Heart left ventricle (tissue), 16 donors: ENCODE results near the gene CRYBG2. TPM values are rescaled to one million over a fixed set of nuclear protein-coding genes. Genes with fewer than 3 reads are reported as not detected.

Experiments used
- ATAC-seq, 4 donors: fragments of 200-7000 bp; cut with Tn5 transposase; one replicate each; pipeline ENCODE4 v1.9.1; 2020 to 2022; ENCODE audit warnings: moderate library complexity in 4 of 4, mild to moderate bottlenecking in 3 of 4, moderate number of reproducible peaks in 1 of 4
- DNase-seq, 5 donors: peaks; one replicate each; pipeline ENCODE4 v3.0.0-alpha.2; 2020
- H3K27ac ChIP-seq, 12 donors: fragments of 200-600 bp; sonication (generic) in 4 of 12; one replicate each; pipeline versions ENCODE4 v1.5.0 to v1.8.0; 2016 to 2022; ENCODE audit warnings: mild to moderate bottlenecking in 2 of 12
- H3K27me3 ChIP-seq, 9 donors: fragments of 200-600 bp; sonication (generic) in 2 of 9; one replicate each; pipeline versions ENCODE4 v1.5.1 to v1.8.0; 2016 to 2022; ENCODE audit warnings: mild to moderate bottlenecking in 3 of 9
- H3K36me3 ChIP-seq, 9 donors: fragments of 200-600 bp; sonication (generic) in 2 of 9; one replicate each; pipeline versions ENCODE4 v1.5.0 to v1.8.0; 2018 to 2022; ENCODE audit warnings: mild to moderate bottlenecking in 2 of 9
- H3K4me1 ChIP-seq, 12 donors: fragments of 200-600 bp; sonication (generic) in 4 of 12; one replicate each; pipeline versions ENCODE4 v1.5.0 to v1.8.0; 2016 to 2022; ENCODE audit warnings: mild to moderate bottlenecking in 3 of 12
- H3K4me3 ChIP-seq, 12 donors: fragments of 200-600 bp; sonication (generic) in 4 of 12; one replicate each; pipeline versions ENCODE4 v1.5.0 to v1.8.0; 2017 to 2022; ENCODE audit warnings: mild to moderate bottlenecking in 9 of 12, moderate library complexity in 4 of 12
- H3K9me3 ChIP-seq, 12 donors: fragments of 200-600 bp; sonication (generic) in 4 of 12; one replicate each; pipeline versions ENCODE4 v1.5.0 to v1.8.0; 2016 to 2022; ENCODE audit warnings: mild to moderate bottlenecking in 1 of 12
- POLR2A ChIP-seq, 2 donors: fragments of 450-650 bp; IDR thresholded peaks; one replicate each; pipeline ENCODE4 v1.6.1; 2017; ENCODE audit warnings: antibody characterized with exemption in 2 of 2, mild to moderate bottlenecking in 2 of 2, moderate library complexity in 2 of 2
- WGBS, 4 donors: extraction: QIAGEN DNeasy Blood & Tissue Kit in 2 of 4; methylation state at CpG; one replicate each; pipeline versions ENCODE4 v1.1.5 to v1.1.7; 2013 to 2018; 5-methylcytosine and 5-hydroxymethylcytosine counted together
- intact Hi-C, 10 donors: fragments of 100-400 bp; cut with DNase I; formaldehyde crosslinking; loops; one replicate each; pipeline versions ENCODE4 v1.11.1 to v1.14.2; 2022
- polyA plus RNA-seq, 2 donors: library from polyadenylated mRNA; stranded (reverse); fragments of 200-250 nt; gene quantifications; one replicate each; pipeline ENCODE4 v1.2.3, GENCODE V29; 2013
- total RNA-seq, 9 donors: library from RNA; depleted of rRNA in 2 of 9; stranded (reverse); fragments of >200 nt in 2 of 9; fragmentation: NEBNext Ultra II Directional in 3 of 9; extraction: Animal tissue kit (Norgen Biotek cat#: 25700) in 3 of 9; gene quantifications; one replicate each; pipeline versions ENCODE4 v1.1.0 to v1.2.4, GENCODE V29; 2016 to 2023
- TF ChIP-seq, protein P1 (sequence below), 12 donors: fragments of 200-600 bp; sonication (generic) in 4 of 12; IDR thresholded peaks; one replicate each; pipeline versions ENCODE4 v1.5.0 to v1.8.0; 2018 to 2022; ENCODE audit warnings: antibody characterized with exemption in 12 of 12, mild to moderate bottlenecking in 5 of 12
- donor health status: ischemic (EF 13 %, LVEDD 7.1; RV severe dilation, severe dysfunction).
- donor health status: healthy with polysubstance abuse.
- donor health status: DM: no; HTN: yes; CAD: no.
- donor health status: DM: no; HTN: no; CAD: no.
- donor health status: ischemic (EF 25% LVEDD 6.9; RV normal size, moderate dysfunction).
- donor health status: ischemic (EF 25% LVEDD 5.7; RV mildly dilated, moderate dysfunction).
- donor health status: healthy.
- donor health status: DM: yes; HTN: yes; CAD: no.
- donor health status: ischemic (EF 35%, LVEDD 5.7; RV mildly dilated, moderate dysfunction).
- donor health status: nonischemic (EF 11% LVEDD 7.7; RV severe dilation, severe dysfunction).
- donor health status: DM: yes; HTN: yes; CAD: no.
- donor health status: PGD.
- donor health status: ischemic (EF 29% LVEDD 5.4; RV normal size, mild dysfunction).
- donor health status: nonischemic (EF 23%, LVEDD 6.1; RV moderate dilation, normal function).

CRYBG2 gene
- total and polyA plus RNA-seq, 11 donors = 0.25 to 0.45 TPM; not detected in 9

DNA sequence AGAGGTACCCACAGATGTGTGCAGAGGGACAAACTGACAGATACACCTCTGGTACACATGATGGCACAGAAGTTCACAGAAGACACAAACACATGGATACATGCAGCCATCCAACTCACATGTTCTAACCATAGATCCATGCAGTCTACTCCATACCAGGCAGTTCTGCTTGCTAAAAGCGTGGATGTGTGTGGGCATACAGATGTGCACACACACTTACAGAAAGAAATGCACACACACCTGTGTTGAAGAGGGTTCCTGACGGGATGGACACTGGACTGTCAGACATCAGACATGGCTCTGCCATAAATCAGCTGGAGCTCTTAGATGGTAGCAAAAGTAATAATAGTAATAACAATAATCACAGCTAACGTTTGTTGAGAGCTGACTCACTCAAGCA lies 29.4 kb downstream of the CRYBG2 start:
- Histone ChIP-seq H3K9me3 (no peaks in the 10 kb centered on the region), H3K36me3 (no peaks in the 10 kb centered on the region), H3K4me3 (no peak overlapping the region), H3K27ac (no peak overlapping the region), H3K27me3 (no peaks in the 10 kb centered on the region), H3K4me1 (peaks cover 0 to 20% (median 5%) of the 10 kb centered on the region in 12 donors)
- ATAC-seq (no peak), DNase-seq (no peak)
- WGBS, 4 donors = 70 to 85% (median 79%) methylated on average over 3 of the region's 3 CpGs
- intact Hi-C loops = loop anchor here (5.0 to 10.0 kb wide), 8 partner anchors 37 to 222 kb away; partner anchors contain the start of genes C1orf232 (in 2 of the 10), ZNF593 (in 2 of the 10), CNKSR1 (in 1 of the 10) and ZNF593OS (in 1 of the 10)
- no peak for TF ChIP-seq POLR2A (IDR thresholded peaks at IDR 0.05)
- TF ChIP-seq, protein P1, sequence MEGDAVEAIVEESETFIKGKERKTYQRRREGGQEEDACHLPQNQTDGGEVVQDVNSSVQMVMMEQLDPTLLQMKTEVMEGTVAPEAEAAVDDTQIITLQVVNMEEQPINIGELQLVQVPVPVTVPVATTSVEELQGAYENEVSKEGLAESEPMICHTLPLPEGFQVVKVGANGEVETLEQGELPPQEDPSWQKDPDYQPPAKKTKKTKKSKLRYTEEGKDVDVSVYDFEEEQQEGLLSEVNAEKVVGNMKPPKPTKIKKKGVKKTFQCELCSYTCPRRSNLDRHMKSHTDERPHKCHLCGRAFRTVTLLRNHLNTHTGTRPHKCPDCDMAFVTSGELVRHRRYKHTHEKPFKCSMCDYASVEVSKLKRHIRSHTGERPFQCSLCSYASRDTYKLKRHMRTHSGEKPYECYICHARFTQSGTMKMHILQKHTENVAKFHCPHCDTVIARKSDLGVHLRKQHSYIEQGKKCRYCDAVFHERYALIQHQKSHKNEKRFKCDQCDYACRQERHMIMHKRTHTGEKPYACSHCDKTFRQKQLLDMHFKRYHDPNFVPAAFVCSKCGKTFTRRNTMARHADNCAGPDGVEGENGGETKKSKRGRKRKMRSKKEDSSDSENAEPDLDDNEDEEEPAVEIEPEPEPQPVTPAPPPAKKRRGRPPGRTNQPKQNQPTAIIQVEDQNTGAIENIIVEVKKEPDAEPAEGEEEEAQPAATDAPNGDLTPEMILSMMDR (IDR thresholded peaks at IDR 0.05) = no peak

DNA sequence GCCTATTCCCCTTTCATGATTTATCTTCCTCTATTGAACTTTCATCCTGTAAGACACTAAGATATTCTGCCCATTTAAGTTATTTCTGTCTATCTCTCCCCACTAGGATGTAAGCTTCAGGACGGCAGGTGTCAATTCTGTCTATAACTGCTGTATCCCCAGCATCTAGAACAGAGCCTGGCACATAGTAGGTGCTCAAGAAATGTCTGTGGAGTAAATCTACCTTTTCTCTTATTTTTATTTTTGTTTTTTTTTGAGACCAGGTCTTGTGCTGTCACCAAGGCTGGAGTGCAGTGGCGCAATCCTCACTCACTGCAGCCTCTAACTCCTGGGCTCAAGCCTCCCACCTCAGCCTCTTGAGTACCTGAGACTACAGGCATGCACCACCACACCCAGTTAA lies 30.5 kb downstream of the CRYBG2 start:
- H3K27me3 ChIP-seq = no peaks in the 10 kb centered on the region
- H3K4me1 ChIP-seq = peaks cover 0 to 28% (median 6%) of the 10 kb centered on the region in 12 donors
- ATAC-seq (no peak), DNase-seq (no peak)
- no peaks in the 10 kb centered on the region for H3K9me3 ChIP-seq
- TF ChIP-seq POLR2A (IDR thresholded peaks at IDR 0.05) = no peak
- TF ChIP-seq, protein P1 (IDR thresholded peaks at IDR 0.05) = no peak
- H3K4me3 ChIP-seq = no peak overlapping the region
- no peak overlapping the region for H3K27ac ChIP-seq
- intact Hi-C loops = loop anchor here (2.0 to 10.0 kb wide), 9 partner anchors 36 to 221 kb away; partner anchors contain the start of genes C1orf232 (in 2 of the 10), ZNF593 (in 2 of the 10), CNKSR1 (in 1 of the 10) and ZNF593OS (in 1 of the 10)
- WGBS, 4 donors = 95 to 97% (median 97%) methylated on average over 2 of the region's 2 CpGs
- no peaks in the 10 kb centered on the region for H3K36me3 ChIP-seq

DNA sequence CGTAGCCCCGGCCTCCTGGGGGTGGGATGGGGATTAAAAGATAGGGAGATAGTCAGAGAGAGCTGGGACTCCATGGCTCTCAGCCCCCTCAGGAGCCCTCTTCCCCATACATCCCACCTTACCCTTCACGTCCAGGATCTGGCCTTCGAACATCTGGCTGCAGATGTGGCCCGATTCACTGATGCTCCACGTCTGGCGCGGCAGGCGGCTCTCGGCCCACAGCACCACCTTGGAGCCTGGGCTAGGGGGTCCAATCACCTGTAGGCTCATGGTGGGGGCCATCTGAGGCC lies 31.9 kb downstream of the CRYBG2 start:
- intact Hi-C loops = loop anchor here (1.0 to 10.0 kb wide), 10 partner anchors 35 to 220 kb away; partner anchors contain the start of genes C1orf232 (in 2 of the 10), ZNF593 (in 2 of the 10), CNKSR1 (in 1 of the 10) and ZNF593OS (in 1 of the 10)
- H3K27ac ChIP-seq = no peak overlapping the region
- no peak for TF ChIP-seq POLR2A (IDR thresholded peaks at IDR 0.05)
- TF ChIP-seq, protein P1 (IDR thresholded peaks at IDR 0.05) = no peak
- H3K36me3 ChIP-seq = no peaks in the 10 kb centered on the region
- no peaks in the 10 kb centered on the region for H3K27me3 ChIP-seq
- H3K9me3 ChIP-seq = no peaks in the 10 kb centered on the region
- no peak for DNase-seq
- no peak overlapping the region for H3K4me3 ChIP-seq
- WGBS, 4 donors = 62 to 71% (median 64%) methylated on average over 10 of the region's 10 CpGs
- ATAC-seq = no peak
- H3K4me1 ChIP-seq = peaks cover 0 to 42% (median 7%) of the 10 kb centered on the region in 12 donors

DNA sequence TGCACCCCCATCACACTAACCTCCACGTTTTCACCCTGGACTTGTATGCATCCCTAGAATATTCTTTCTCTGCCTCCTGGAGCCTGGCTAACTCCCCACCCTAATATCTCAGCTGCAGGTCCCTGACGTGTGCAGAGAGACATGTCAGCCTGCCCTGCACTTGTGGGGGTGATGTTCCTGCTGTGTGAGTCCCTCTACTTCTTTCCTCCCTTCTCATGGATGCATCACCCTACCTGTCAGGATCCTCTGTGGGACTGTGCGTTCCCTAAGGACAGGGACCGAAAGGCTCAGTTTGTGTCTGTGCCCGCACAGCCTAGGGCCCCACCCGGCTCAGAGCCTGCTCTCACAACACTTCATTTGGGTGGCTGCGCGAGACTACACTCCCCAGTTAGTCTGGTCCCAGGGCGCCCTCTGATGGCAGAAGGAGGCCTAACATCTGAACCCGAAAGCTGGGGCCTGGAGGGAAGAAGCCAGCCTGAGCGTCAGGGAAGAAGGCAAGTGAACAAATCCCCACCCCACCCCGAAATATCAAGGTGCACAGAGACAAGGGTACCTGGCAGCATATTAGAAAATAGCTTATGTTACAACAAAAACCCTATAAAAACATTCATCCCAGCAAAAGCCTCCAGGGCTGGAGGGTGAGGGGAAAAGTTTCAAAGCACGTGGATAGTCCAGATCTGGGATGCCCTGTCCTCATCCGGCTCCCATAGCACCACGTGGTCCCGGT lies 32.5 kb downstream of the CRYBG2 start:
- WGBS, 4 donors = 12 to 15% (median 14%) methylated on average over 16 of the region's 16 CpGs
- intact Hi-C loops = loop anchor here (1.0 to 10.0 kb wide), 18 partner anchors 34 to 219 kb away; partner anchors contain the start of genes C1orf232 (in 3 of the 10), ZNF593 (in 3 of the 10), CNKSR1 (in 1 of the 10) and ZNF593OS (in 1 of the 10)
- no peaks in the 10 kb centered on the region for H3K36me3 ChIP-seq
- no peaks in the 10 kb centered on the region for H3K9me3 ChIP-seq
- peaks cover 0 to 47% (median 7%) of the 10 kb centered on the region in 12 donors for H3K4me1 ChIP-seq
- TF ChIP-seq, protein P1 (IDR thresholded peaks at IDR 0.05) = peak; percentile 81 to 92 (median 90)
- TF ChIP-seq POLR2A (IDR thresholded peaks at IDR 0.05) = no peak
- H3K27me3 ChIP-seq = no peaks in the 10 kb centered on the region
- peak overlapping the region in 1 of 12 donors; percentile 60 for H3K27ac ChIP-seq
- peak overlapping the region in 2 of 12 donors; percentile 30 to 34 for H3K4me3 ChIP-seq
- DNase-seq = peak; percentile 89 to 95 (median 92)
- ATAC-seq = peak; percentile 82 to 94 (median 92)
